HepG2 (cell line): ENCODE results near the gene GSK3A. TPM values are rescaled to one million over a fixed set of nuclear protein-coding genes. Genes with fewer than 3 reads are reported as not detected.
A peak's percentile ranks its signal among the peaks of the same experiment; 100 is the strongest.

Experiments used
- BRF2 ChIP-seq: sonication (generic); formaldehyde crosslinking; IDR thresholded peaks from 2 replicates; pipeline ENCODE4 v1.8.1; 2022; ENCODE audit warnings: mild to moderate bottlenecking, missing genetic modification reagents
- ETV6 ChIP-seq: sonication (generic); formaldehyde crosslinking; conservative IDR thresholded peaks from 2 replicates; pipeline ENCODE4 v1.4.0; 2020; ENCODE audit warnings: missing genetic modification reagents
- GPN1 ChIP-seq: sonication (generic); formaldehyde crosslinking; IDR thresholded peaks from 2 replicates; pipeline ENCODE4 v1.5.1; 2020; ENCODE audit warnings: missing genetic modification reagents, borderline replicate concordance
- KAT2B ChIP-seq: fragments of 150-350 bp; IDR thresholded peaks from 2 replicates; pipeline ENCODE4 v1.6.1; 2014; ENCODE audit warnings: low read depth, low read length, borderline replicate concordance
- KLF13 ChIP-seq: sonication (generic); formaldehyde crosslinking; IDR thresholded peaks from 2 replicates; pipeline ENCODE4 v1.4.0; 2020; ENCODE audit warnings: mild to moderate bottlenecking, missing genetic modification reagents
- MLLT10 ChIP-seq: sonication (generic); formaldehyde crosslinking; IDR thresholded peaks from 2 replicates; pipeline ENCODE4 v1.4.0; 2020; ENCODE audit warnings: missing genetic modification reagents
- MTF2 ChIP-seq: sonication (generic); formaldehyde crosslinking; IDR thresholded peaks from 2 replicates; pipeline ENCODE4 v1.5.0; 2020; ENCODE audit warnings: missing genetic modification reagents, borderline replicate concordance
- NFKBIZ ChIP-seq: IDR thresholded peaks from 2 replicates; pipeline ENCODE4 v1.6.1; 2018; ENCODE audit warnings: missing genetic modification reagents, missing compliant biosample characterization
- PHF21A ChIP-seq: sonication (generic); formaldehyde crosslinking; IDR thresholded peaks from 2 replicates; pipeline ENCODE4 v1.5.0; 2020; ENCODE audit warnings: mild to moderate bottlenecking, missing genetic modification reagents
- POLR2AphosphoS5 ChIP-seq: IDR thresholded peaks from 2 replicates; pipeline ENCODE4 v1.6.1; 2012; ENCODE audit warnings: low read depth, low read length
- REPIN1 ChIP-seq: sonication (generic); formaldehyde crosslinking; IDR thresholded peaks from 2 replicates; pipeline ENCODE4 v1.8.0; 2022; ENCODE audit warnings: missing genetic modification reagents, low read depth, mild to moderate bottlenecking, borderline replicate concordance
- SALL1 ChIP-seq: sonication (generic); formaldehyde crosslinking; IDR thresholded peaks from 2 replicates; pipeline ENCODE4 v1.8.0; 2022; ENCODE audit warnings: mild to moderate bottlenecking, missing genetic modification reagents
- SMC3 ChIP-seq: IDR thresholded peaks from 2 replicates; pipeline ENCODE4 v1.6.1; 2011; ENCODE audit warnings: low read length, improper control_type of control experiment
- STAT6 ChIP-seq: sonication (generic); formaldehyde crosslinking; IDR thresholded peaks from 2 replicates; pipeline ENCODE4 v1.4.0; 2020; ENCODE audit warnings: missing genetic modification reagents, mild to moderate bottlenecking, borderline replicate concordance
- SUZ12 ChIP-seq: fragments of 150-350 bp; IDR thresholded peaks from 2 replicates; pipeline ENCODE4 v1.6.1; 2014; ENCODE audit warnings: low read depth, low read length
- TBX2 ChIP-seq: sonication (generic); formaldehyde crosslinking; IDR thresholded peaks from 2 replicates; pipeline ENCODE4 v1.5.0; 2020; ENCODE audit warnings: missing genetic modification reagents, mild to moderate bottlenecking, borderline replicate concordance
- TRIM24 ChIP-seq: sonication (generic); formaldehyde crosslinking; IDR thresholded peaks from 2 replicates; pipeline ENCODE4 v1.8.0; 2022; ENCODE audit warnings: mild to moderate bottlenecking, missing genetic modification reagents
- ZMYM4 ChIP-seq: sonication (generic); formaldehyde crosslinking; IDR thresholded peaks from 2 replicates; pipeline ENCODE4 v1.8.1; 2023; ENCODE audit warnings: mild to moderate bottlenecking, missing genetic modification reagents
- ZNF256 ChIP-seq: sonication (generic); formaldehyde crosslinking; conservative IDR thresholded peaks from 2 replicates; pipeline ENCODE4 v1.4.0; 2020; ENCODE audit warnings: missing genetic modification reagents
- ZNF350 ChIP-seq: sonication (generic); formaldehyde crosslinking; IDR thresholded peaks from 2 replicates; pipeline ENCODE4 v1.4.0; 2020; ENCODE audit warnings: mild to moderate bottlenecking, low read depth, missing genetic modification reagents, borderline replicate concordance
- ZNF468 ChIP-seq: sonication (generic); formaldehyde crosslinking; IDR thresholded peaks from 2 replicates; pipeline ENCODE4 v1.8.0; 2022; ENCODE audit warnings: mild to moderate bottlenecking, moderate library complexity, missing genetic modification reagents
- ZNF543 ChIP-seq: sonication (generic); formaldehyde crosslinking; IDR thresholded peaks from 2 replicates; pipeline ENCODE4 v1.4.0; 2020; ENCODE audit warnings: mild to moderate bottlenecking, missing genetic modification reagents
- ZNF562 ChIP-seq: sonication (generic); formaldehyde crosslinking; IDR thresholded peaks from 2 replicates; pipeline ENCODE4 v1.8.0; 2022; ENCODE audit warnings: missing genetic modification reagents, borderline replicate concordance
- ZNF607 ChIP-seq: sonication (generic); formaldehyde crosslinking; IDR thresholded peaks from 2 replicates; pipeline ENCODE4 v1.5.1; 2020; ENCODE audit warnings: missing genetic modification reagents, mild to moderate bottlenecking, borderline replicate concordance
- ZNF644 ChIP-seq: IDR thresholded peaks from 2 replicates; pipeline ENCODE4 v1.6.1; 2016; ENCODE audit warnings: low read depth
- ZNF691 ChIP-seq: sonication (generic); formaldehyde crosslinking; IDR thresholded peaks from 2 replicates; pipeline ENCODE4 v1.4.0; 2020; ENCODE audit warnings: missing genetic modification reagents, low read depth, mild to moderate bottlenecking, borderline replicate concordance
- ZNF772 ChIP-seq: sonication (generic); formaldehyde crosslinking; IDR thresholded peaks from 2 replicates; pipeline ENCODE4 v1.5.0; 2020; ENCODE audit warnings: mild to moderate bottlenecking, missing genetic modification reagents
- ZSCAN31 ChIP-seq: sonication (generic); formaldehyde crosslinking; IDR thresholded peaks from 2 replicates; pipeline ENCODE4 v1.5.0; 2020; ENCODE audit warnings: low read depth, mild to moderate bottlenecking, missing genetic modification reagents
- polyA plus RNA-seq, 8 experiments: library from polyadenylated mRNA; depleted of rRNA in 3 of 8; stranded (reverse) in 7 of 8; unstranded in 1 of 8; fragments of >200 nt; fragmentation: Illumina TruSeq in 4 of 8; extraction: Trizol in 4 of 8; gene quantifications; 2 replicates each; pipeline versions ENCODE4 v1.2.1 to v1.2.3, GENCODE V29; 2011 to 2016; ENCODE audit warnings: low read depth in 4 of 8, missing spikeins in 1 of 8, mixed read lengths in 1 of 8; ENCODE audit not compliant: insufficient read depth in 1 of 8
- total RNA-seq, 5 experiments: library from RNA; depleted of rRNA; stranded (reverse); fragments of >200 nt; fragmentation: Illumina TruSeq; extraction: Trizol; gene quantifications; 2 replicates each; pipeline ENCODE4 v1.2.3, GENCODE V29; 2016; ENCODE audit warnings: low read depth in 1 of 5

The GSK3A gene
- total and polyA plus RNA-seq, 2 of the 13 experiments (the other 11 are each of a cell fraction or from before 2014, with no cell fraction given), result 16.9 to 52.5 TPM

- TF ChIP-seq MTF2 (no peak), TRIM24 (no peak), REPIN1 (CRISPR knock-in tag) (no peak), ETV6 (CRISPR knock-in tag) (no peak), GPN1 (CRISPR knock-in tag) (no peak), KLF13 (CRISPR knock-in tag) (no peak), SUZ12 (no peak), SALL1 (CRISPR knock-in tag) (no peak), ZNF468 (CRISPR knock-in tag) (no peak), MLLT10 (no peak), ZNF350 (no peak), NFKBIZ (CRISPR knock-in tag) (no peak), ZNF256 (no peak), ZNF562 (CRISPR knock-in tag) (no peak), ZNF691 (CRISPR knock-in tag) (no peak), ZNF543 (CRISPR knock-in tag) (no peak), ZNF607 (peak; percentile 58; the same call in 1 of the 2 replicates), POLR2AphosphoS5 (peak; percentile 82), ZNF644 (CRISPR knock-in tag) (no peak), ZSCAN31 (CRISPR knock-in tag) (no peak; the same call in 1 of the 2 replicates), BRF2 (peak; percentile 29; the same call in 1 of the 2 replicates), KAT2B (no peak), SMC3 (no peak), ZMYM4 (CRISPR knock-in tag) (0 out of 2 replicates have a peak, but pooled peaks have one; percentile 46), PHF21A (CRISPR knock-in tag) (no peak), ZNF772 (CRISPR knock-in tag) (0 out of 2 replicates have a peak, but pooled peaks have one; percentile 0), TBX2 (CRISPR knock-in tag) (no peak), STAT6 (CRISPR knock-in tag) (no peak)
Observed at GRCh38 chr19:42254850-42255765, 12.7 kb upstream of the GSK3A start, which contains the start of gene ERF (continued).
